GM13977 (cell line): Measurements from ENCODE around the gene CEBPG.
A peak's percentile ranks its signal among the peaks of the same experiment; 100 is the strongest.

Experiments used
- DNase-seq: peaks from one replicate; pipeline ENCODE4 v3.0.0; 2012; ENCODE audit warnings: low spot score
- in situ Hi-C: fragments of 300-500 bp; cut with MboI; formaldehyde crosslinking; loops from one replicate; pipeline ENCODE4 v1.12.0; 2022; ENCODE audit warnings: low sequenced_read_pairs, low pct_unique_long_range_greater_than_20kb, mixed read lengths, inconsistent platforms; ENCODE audit not compliant: unreplicated experiment
- TF ChIP-seq, protein P1 (sequence below): IDR thresholded peaks from 2 replicates; pipeline ENCODE4 v1.5.1; 2012; ENCODE audit warnings: mild to moderate bottlenecking, control low read depth; ENCODE audit not compliant: insufficient read depth; ENCODE audit errors: extremely low read depth, missing control alignments

Gene CEBPG

DNA sequence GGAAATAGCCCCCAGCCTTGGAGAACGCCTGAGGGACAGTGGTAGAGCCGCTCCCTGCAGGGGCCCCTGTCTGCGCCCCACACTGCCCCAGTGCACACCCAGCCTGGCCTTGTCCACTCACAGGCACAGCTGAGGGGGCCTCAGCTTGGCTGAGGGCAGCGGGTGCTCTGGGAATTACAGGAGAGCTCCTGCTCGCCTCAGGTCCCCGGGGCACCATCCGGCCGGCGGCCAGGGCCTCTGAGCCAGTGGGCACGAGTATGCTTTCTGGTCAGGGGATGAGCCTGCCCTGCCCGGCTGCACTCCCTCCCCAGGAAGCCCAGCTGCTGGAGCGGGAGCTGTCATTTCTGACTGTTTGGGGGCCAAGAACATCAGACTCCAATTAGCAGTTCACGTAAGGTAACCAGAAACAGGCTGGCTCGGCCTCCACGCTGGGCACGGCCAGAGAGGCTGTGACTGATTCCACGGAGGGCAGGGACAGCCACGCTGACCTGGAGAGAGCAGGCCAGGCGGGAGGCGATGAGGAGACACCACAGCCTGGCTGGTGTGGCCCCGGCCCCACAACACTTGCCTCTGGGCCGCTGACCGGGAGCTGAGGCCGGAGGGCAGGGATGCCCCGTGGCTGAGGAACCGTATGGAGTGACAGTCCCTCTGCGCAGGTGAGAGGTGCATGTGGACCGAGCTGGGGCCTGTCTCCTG is 15.4 kb downstream of the CEBPG start:
- in situ Hi-C loops: no loop called here
- TF ChIP-seq, protein P1, sequence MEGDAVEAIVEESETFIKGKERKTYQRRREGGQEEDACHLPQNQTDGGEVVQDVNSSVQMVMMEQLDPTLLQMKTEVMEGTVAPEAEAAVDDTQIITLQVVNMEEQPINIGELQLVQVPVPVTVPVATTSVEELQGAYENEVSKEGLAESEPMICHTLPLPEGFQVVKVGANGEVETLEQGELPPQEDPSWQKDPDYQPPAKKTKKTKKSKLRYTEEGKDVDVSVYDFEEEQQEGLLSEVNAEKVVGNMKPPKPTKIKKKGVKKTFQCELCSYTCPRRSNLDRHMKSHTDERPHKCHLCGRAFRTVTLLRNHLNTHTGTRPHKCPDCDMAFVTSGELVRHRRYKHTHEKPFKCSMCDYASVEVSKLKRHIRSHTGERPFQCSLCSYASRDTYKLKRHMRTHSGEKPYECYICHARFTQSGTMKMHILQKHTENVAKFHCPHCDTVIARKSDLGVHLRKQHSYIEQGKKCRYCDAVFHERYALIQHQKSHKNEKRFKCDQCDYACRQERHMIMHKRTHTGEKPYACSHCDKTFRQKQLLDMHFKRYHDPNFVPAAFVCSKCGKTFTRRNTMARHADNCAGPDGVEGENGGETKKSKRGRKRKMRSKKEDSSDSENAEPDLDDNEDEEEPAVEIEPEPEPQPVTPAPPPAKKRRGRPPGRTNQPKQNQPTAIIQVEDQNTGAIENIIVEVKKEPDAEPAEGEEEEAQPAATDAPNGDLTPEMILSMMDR: no peak
- DNase-seq: no peak

DNA sequence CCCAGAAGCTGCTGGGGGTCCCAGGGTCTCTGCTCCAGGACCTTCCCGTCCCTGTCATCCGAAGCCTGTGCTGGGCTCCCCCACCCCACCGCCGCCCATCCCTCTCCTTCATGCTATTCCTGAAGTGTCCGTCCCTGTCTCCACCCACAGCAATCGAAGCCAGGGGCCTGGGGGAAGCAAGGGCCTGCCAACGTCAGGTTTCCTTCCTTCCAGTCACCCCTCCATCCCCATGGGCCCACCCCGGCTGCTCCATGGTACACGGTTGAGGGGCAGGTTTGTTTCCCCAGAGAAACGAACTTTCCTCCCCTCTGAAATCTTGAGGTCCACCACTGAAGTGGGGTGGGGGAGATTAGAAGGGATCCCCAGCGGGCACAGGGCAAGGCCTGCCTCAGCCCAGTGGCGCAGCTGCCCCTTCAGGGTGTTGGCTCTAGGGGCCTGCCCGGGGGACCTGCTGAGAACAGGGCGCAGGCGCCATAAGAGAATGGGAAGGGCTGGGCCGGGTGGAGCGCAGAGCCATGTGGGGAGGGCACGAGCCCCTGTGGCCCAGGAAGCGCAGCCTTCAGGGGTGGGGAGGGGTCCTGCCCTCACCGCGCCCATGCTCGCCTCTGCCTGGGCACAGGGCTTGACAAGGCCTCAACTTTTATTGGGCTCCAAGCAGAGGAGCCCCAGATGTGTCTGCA is 16.1 kb downstream of the CEBPG start:
- TF ChIP-seq, protein P1: no peak
- in situ Hi-C loops: no loop called here
- DNase-seq: no peak

DNA sequence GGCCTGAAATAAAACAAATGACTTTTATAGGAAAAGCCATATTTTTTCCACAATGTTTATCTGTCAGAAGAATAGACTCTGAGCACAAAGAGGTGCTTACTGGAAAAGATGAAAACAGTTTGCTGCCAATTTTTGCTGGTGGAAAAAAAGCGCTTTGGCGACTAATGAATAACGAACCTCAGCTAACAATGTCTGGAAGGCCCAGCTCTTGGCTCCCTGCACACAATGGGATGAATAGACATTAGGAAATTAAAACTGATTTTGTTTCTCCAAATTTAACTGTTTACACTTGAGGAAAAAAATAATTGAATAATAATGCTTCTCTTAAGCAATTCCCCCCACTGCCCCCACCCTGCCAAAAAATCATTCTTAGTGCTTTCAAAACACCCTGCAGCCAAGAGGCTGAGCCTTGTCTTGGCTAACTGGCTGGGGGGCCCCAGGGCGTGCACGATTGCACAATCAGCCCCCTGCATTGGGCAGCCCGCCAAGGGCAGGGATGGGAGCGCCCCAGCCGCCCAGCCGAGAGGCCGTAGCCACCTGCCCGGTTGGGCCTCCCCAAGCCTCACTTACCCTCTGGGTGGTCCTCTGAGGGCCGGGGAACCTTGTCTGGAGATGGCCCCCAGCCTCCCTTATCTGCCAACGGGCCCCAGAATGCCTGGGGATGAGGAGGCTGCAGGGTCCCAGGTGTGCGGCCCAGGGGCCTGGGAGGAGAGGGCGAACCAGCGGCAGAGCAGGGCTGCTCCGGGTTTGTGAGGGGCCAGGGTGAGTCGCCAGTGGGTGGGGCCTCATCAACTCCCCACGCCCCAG is 16.8 kb downstream of the CEBPG start:
- in situ Hi-C loops: no loop called here
- no peak for DNase-seq
- TF ChIP-seq, protein P1: no peak

GRCh38 chr19:33390908-33391630 is 17.6 kb downstream of the CEBPG start:
- in situ Hi-C loops: no loop called here
- TF ChIP-seq, protein P1: no peak
- peak; percentile 32 for DNase-seq

DNA sequence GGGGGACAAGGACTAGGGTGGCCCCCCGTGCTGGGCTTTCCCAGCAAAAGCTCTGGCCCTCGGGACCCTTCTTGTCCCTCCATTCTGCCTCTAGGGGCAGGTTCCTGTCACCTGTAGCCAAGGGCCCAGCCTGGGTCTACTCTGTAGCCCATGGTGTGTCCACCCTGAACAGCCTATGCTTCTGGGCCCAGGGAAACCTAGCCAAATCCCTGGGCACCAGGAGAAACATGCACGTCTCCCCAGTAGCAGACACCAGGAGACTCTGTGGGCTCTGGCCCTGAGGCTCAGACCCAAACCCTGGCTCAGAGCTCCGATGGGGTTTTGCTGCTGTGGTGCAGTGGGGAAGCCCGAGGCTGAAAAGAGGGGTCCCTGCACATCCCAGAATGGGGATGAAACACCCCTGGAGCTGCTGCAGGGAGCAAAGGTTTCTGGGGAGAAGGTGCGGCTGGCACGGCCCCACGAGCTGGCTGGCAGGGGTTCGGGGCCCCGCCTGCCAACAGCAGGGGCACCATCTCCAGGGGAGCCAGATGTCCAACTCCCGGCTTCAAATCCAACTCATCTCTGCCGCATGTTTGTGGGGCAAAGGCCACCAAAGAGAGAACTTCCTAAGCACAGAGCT is 18.2 kb downstream of the CEBPG start:
- peak; percentile 30 for DNase-seq
- TF ChIP-seq, protein P1: no peak

More for the DNA sequence above, 18.2 kb downstream of the CEBPG start:
- in situ Hi-C loops: no loop called here
